NCI-H345 (cell line): ENCODE results near the gene NYAP1.
"Not testable (repeated sequence)": the region's sequence is repeated elsewhere in the genome, so short reads cannot be mapped to it uniquely, and the experiment has no call there.

Experiments
- DNase-seq: peaks from one replicate; lab custom pipeline; 2025; lab: John Stamatoyannopoulos, UW

Gene NYAP1

DNA sequence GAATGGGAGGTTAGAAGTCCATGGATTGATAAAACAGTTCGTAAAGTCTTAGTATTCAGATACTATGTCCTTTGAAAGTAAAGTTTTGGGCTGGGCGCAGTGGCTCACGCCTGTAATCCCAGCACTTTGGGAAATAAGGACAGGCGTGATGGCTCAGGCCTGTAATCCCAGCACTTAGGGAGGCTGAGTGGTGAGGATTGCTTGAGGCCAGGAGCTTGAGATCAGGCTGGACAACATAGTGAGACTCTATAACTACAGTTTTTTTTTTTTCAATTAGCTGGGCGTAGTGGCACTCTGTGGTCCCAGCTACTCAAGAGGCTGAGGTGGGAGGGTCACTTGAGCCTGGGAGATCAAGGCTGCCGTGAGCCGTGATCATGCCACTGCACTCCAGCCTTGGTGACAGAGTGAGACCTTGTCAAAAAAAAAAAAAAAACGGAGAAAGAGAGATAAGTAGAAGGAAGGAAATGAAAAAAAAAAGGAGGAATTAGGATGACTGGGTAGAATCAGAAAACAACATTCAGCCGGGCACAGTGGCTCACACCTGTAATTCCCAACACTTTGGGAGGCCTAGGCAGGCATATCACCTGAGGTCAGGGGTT, 29.6 kb downstream of the NYAP1 start:
- DNase-seq, result no peak

DNA sequence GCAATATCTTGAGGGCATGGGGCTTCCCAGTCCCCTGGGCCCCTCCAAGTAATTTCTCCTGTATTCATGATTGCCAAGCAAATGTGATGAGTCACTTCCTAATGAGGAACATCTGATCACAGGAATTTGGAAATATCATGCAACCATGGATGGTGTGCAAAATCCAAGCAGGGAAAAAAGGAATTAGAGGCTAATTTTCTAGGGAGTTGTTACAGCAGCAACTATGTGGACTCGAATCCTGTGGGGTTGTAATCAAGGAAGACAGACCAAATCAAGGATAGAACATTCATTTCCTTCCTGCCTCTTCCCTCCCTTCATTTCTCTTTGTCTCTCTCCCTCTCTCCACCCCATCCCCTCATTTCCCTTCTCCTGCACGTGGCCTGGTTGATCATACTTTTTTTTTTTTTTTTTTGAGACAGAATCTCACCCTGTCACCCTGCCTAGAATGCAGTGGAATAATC, 31.4 kb downstream of the NYAP1 start:
- no peak for DNase-seq

DNA sequence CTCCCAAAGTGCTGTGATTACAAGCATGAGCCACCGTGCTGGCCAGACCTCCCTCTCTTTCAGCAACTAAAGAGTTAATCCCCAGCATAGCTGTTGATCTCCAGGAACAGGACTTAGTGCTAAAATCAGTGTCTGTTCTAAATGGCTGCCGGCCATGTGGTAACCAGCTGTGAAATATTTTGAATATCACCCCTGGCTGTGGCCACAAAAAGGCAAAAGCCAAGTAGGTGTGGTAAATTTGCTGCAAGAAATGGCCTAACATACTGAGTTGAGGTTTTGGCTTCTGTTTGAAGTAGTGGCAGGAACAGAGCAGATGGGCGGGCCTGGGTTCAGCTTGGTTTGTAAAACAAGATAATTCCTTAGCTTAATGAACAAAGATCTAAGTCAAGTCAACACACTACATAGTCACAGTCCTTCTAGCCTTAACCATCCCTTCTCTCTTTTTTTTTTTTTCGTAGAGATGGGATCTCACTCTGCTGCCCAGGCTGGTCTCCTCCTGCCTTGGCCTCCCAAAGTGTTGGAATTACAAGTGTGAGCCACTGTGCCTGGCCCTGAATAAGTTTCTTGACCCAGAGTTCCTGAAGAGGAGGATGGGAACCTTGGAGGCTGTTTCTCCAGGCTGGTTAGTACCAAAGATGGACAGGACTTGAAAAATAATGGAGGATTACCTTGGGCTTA, 32.5 kb downstream of the NYAP1 start:
- DNase-seq, result no peak

DNA sequence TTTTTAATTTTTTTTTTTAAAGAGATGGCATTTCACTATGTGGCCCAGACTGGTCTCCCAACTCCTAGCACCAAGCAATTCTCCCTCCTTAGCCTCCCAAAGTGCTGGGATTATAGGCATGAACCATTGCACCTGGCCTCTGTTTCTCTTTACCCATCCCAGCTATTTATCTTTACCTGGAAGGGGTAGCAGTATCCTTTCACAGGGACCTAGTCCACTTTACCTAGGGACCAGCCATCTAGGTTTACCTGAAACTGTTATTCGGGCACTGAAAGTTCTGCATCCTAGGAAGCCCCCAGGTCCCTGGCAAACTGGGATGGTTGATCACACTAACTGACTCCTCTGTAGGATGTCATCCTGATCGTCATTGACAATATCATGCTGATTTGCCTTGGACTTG, 33.6 kb downstream of the NYAP1 start:
- DNase-seq, result no peak

DNA sequence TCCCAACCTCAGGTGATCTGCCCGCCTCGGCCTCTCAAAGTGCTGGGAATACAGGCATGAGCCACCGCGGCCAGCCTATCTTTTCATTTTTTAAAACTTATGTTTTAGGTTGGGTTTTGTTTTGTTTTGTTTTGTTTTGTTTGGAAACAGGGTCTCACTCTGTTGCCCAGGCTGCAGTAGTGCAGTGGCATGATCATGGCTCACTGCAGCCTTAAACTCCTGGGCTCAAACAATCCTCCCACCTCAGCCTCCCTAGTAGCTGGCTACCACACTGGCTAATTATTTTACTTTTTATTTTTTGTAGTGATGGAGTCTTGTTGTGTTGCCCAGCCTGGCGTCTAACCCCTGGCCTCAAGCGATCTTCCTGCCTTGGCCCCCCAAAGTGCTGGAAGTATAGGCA, 35.9 kb downstream of the NYAP1 start:
- DNase-seq, result no peak

DNA sequence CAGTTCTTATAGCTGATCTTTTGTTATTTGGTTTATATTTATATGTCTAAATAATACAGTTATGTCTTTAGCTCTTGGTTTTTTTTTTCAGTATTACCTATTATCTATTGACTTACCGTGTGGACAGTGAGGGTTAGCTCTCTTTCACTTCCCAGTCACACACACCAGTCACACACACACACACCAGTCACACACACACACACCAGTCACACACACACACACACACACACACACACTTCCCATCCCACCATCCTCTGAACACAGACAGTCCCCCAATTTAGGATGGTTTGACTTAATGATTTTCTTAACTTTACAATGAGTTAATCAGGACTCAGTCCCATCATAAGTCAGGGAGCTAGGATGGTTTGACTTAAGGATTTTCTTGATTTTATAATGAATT, 36.4 kb downstream of the NYAP1 start:
- no peak for DNase-seq

DNA sequence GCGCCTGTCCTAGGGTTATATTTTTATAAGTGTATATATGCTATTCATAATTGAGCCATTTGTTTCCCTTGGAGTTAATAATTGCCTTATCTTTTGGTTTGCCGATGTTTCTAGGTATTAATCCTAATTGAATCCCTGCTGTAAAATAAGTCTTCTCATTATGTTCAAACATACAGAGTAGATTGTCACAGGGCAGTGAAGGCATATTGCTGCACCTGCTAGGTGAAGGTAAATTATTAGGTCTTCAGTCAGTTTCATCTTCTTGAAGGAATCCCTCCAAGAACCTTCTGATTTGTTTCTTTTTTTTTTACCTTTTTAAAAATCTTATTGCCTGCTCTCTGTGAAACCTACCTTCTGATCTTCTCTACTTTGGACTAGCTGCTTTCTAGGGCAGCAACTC, 37.3 kb downstream of the NYAP1 start:
- no peak for DNase-seq

DNA sequence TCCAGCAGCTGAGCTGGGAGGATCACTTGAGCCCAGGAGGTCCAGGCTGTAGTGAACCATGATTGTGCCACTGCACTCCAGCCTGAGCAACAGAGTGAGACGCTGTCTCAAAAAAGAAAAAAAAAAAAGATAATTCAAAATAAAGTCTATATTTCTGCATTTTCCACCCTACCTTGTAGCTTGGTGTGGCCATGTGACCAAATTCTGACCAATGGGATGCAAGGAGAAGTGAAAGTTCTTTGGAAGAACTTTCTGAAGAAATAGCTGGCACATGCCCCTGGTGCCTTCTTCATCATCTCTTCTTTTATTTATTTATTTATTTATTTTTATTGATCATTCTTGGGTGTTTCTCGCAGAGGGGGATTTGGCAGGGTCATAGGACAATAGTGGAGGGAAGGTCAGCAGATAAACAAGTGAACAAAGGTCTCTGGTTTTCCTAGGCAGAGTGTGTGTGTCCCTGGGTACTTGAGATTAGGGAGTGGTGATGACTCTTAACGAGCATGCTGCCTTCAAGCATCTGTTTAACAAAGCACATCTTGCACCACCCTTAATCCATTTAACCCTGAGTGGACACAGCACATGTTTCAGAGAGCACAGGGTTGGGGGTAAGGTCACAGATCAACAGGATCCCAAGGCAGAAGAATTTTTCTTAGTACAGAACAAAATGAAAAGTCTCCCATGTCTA, 38.3 kb downstream of the NYAP1 start:
- DNase-seq, result not testable (repeated sequence)

DNA sequence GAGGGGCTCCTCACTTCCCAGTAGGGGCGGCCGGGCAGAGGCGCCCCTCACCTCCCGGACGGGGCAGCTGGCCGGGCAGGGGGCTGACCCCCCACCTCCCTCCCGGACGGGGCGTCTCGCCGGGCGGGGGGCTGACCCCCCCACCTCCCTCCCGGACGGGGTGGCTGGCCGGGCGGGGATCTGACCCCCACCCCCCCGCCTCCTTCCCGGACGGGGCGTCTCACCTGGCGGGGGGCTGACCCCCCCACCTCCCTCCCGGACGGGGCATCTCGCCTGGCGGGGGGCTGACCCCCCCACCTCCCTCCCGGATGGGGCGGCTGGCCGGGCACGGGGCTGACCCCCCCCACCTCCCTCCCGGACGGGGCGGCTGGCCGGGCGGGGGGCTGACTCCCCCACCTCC, 39.5 kb downstream of the NYAP1 start:
- DNase-seq, result not testable (repeated sequence)

DNA sequence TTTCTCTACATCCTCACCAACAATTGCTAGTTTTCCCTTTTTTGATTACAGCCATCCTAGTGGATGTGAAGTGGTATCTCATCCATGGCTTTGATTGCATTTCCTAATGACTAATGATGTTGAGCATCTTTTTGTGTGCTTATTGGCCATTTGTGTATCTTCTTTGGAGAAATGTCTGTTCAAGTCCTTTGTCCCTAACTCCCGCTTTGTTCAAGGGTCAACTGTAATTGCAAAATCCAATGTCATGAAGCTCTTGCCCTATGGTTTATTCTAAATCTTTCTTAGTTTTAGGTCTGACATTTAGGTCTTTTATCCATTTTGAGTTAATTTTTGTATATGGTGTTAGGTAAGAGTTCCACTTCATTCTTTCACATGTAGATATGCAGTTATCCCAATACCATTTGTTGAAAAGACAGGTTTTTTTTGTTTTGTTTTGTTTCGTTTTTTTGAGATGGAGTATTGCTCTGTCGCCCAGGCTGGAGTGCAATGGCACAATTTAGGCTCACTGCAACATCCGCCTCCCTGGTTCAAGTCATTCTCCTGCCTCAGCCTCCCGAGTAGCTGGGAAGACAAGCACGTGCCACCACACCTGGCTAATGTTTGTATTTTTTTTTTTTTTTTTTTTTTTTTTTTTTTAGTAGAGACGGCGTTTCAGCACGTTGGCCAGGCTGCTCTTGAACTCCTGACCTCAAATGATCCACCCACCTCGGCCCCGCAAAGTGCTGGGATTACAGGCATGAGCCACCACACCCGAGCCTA, 44.6 kb downstream of the NYAP1 start:
- not testable (repeated sequence) for DNase-seq

DNA sequence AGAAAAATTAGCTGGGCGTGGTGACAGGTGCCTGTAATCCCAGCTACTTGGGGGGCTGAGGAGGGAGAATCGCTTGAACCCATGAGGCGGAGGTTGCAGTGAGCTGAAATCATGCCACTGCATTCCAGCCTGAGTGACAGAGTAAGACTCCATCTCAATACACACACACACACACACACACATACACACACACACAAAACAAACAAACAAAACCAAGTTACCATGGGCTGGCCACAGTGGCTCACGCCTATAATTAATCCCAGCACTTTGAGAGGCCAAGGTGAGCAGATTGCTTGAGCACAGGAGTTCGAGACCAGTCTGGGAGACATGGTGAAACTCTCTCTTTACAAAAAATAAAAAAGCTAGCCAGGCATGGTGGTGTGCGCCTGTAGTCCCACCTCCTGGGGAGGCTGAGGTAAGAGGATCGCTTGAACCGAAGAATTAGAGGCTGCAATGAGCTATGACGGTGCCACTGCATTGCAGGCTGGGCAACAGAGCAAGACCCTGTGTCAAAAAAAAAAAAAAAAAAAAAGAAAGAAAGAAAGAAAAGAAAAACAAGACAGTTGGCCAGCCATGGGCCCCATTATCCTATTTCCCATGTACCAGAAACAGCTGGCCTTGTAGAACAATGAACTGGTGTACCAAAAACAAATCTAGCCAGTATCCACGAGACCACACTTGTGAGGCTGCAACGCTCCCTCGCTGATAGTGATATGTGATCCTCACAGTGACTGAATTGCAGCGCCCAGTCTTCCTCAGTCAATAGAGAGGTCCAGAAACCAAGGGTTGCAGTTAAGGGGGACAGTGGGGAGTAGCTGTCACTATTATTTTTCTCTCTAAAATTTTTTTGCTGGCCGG, 48.7 kb downstream of the NYAP1 start:
- no peak for DNase-seq

DNA sequence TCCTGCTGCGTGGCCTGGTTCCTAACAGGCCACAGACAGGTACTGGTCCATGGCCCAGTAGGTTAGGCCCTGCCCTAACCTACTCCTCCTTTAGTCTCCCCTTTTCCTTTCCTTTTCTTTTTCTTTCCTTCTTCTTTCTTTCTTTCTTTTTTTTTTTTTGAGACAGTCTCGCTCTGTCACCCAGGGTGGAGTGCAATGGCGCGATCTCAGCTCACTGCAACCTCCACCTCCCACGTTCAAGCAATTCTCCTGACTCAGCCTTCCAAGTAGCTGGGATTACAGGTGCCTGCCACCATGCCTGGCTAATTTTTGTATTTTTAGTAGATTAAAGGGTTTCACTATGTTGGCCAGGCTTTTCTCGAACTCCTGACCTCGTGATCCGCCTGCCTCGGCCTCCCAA, 52.3 kb downstream of the NYAP1 start:
- not testable (repeated sequence) for DNase-seq

DNA sequence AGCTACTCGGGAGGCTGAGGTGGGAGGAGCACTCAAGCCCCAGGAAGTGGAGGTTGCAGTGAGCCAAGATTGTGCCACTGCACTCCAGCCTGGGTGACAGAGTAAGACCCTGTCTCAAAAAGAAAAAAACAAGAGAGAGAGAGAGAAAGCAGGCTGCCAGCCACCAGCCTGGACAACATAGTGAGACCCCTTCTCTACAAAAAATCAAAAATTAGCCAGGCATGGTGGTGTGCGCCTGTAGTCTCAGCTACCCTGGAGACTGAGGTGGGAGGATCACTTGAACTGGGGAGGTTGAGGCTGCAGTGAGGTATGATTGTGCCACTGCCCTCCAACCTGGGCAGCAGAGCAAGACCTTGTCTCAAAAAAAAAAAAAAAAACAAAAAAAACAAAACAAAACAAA, 53.0 kb downstream of the NYAP1 start:
- DNase-seq, result not testable (repeated sequence)

DNA sequence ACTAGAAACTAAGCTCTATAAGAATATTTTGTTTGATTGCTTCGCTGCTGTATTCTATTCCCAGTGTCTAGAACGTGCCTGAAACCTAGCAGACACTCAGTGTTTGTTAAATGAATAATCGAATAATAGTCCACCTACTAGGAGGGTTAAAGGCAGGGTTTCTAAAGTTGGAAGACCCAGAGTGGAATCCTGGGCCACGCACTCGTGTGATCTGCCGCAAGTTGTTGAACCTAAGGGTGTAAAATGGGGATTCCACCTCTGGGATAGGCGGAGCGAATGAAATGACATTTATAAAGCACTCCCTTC, 54.6 kb downstream of the NYAP1 start:
- no peak for DNase-seq

DNA sequence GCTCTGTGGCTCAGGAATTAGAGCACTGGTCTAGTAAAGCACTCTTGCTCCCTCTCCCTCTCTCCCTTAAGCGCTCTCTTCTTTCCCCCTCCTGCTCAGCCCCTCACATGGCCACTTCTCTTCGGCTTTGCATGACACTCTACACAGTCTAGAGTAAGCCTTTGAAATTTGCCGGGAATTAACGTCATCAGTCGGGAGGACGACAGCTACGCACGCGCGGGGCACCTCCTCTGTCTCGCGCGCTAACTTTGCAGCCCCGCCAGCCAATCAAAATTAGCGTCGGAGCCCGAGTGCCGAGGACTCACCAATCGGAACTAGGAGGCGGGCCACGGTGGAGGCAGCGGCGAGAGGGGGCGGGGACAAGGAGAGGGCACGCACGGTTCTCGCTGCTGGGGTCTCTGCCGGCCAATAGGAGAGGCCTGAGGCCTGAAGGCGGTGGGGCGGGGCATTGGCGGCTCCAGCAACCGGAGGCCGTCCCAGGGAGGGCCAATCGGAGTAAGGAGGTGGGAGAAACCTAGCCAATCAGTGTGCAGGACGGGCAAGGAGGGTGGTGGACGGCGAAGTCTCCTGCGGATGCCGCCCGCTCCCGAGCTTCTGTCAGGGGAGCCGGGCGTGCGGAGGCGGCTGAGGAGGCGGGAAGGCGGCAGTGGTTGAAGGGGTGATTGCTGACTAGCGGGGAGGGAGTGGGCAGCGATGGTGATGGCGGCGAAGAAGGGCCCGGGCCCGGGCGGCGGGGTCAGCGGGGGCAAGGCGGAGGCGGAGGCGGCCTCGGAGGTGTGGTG, 55.1 kb downstream of the NYAP1 start, which contains the start of gene AGFG2:
Gene AGFG2, plus strand, starts transcription at position 550 of the 782 bp plus-strand sequence. Its CDS starts 144 bp downstream, at position 694.
- peak; percentile 100 for DNase-seq

DNA sequence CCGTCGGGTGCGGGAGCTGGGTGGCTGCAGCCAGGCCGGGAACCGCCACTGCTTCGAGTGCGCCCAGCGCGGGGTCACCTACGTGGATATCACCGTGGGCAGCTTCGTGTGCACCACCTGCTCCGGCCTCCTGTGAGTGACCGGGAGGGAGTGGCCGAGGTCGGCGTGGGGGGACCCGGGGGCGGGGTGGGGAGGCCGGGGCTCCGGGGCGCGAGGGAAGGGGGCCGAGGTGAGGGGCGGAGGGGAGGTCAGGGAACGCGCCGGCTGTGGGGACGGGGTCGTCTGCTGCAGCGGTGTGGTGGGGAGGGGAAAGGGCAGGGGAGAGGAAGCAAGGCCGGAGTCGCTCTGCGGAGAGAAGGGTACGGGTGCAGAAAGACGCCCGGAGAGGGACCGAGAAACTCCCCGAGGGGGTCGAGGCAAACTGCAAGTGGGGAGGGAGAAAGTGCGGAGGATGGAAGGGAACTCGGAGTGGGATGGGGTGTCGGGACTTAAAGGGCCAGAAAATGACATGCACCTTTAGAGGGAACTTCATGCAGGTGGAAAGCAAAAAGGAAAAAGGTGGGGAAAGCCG, 55.8 kb downstream of the NYAP1 start:
- no peak for DNase-seq

DNA sequence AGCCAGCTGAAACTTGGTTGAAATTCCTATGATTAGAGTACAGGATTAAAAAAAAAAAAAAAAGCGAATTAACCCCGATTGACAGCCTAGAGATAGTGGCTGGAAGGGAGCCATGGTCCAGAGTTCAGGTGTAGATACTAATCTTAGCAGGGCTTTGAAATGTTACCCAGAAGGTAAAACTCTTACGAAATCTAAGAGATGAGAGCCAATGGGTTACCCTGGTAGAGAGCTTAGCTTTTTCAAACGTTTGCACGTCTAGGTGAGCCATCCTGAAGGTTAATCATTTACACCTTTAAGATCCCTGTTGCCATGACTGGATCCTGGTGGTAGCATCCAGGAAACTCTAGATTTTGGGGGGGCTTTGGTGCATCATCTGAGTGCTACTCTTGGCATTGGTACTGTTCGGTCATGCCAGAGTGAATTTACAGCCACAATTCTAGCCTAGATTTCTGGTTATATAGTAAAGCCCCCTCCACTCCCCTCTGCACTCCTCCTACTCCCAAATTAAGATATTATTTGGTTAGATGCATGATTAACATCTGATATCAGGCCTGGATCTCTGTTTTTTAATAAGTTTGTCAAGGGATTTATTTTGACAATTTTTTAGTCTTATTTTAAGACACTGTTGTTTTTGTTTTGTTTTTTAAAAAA, 56.5 kb downstream of the NYAP1 start:
- no peak for DNase-seq

DNA sequence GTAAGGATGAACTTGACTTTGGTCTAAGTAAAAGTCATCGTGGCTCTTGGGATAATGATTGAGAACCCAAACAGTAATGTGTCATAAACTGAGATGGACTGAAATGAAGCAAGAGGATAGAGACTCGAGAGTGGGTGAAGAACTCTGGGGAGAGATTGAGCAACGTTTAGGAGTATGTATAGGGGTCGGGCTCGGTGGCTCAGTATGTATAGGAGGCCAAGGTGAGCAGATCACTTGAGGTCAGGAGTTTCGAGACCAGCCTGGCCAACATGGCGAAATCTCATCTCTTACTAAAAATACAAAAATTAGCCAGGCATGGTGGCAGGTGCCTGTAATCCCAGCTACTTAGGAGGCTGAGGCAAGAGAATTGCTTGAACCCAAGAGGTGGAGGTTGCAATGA, 57.6 kb downstream of the NYAP1 start:
- DNase-seq, result not testable (repeated sequence)

DNA sequence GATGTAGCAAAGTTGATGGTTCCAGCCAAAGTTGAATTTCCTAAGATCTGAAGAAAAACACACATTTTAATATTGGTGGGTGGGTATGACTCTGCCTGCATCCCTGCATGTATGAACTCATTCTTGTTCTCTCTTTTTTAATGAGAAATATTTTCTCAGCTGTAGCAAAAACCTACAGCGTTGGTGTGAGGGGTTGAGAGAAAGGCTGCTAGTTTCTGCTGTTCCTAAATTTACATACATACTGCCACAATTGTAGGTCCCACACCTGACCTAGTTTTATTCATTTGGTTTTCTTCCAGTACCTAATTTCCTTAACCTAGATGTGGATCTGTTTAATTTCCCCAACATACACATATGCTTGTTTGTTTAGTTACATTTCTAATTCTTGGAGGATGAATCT, 59.9 kb downstream of the NYAP1 start:
- no peak for DNase-seq

DNA sequence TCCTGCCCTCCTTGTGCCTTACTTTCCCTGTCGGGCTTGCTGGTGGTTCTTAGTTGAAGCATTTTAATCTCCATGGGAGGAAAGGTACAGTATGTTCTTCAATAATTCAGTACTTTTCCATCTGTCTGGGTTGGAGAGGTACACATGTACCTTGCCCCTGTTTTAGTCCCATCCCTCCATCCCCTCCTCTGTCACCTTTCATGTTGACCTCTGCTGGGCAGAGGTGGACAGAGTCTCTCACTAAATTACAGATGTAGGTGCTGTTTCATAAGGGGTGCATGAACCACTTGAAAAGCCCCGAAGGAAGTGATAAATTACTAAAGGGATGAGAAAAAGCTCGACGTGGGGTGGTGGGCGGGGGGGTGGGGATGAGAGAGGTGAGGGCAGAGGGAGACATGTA, 60.7 kb downstream of the NYAP1 start:
- no peak for DNase-seq
